IMR-90 (cell line): Measurements from ENCODE around the gene UBR4. TPM values are rescaled to one million over a fixed set of nuclear protein-coding genes. Genes with fewer than 3 reads are reported as not detected.

ENCODE experiments used
- ATAC-seq: fragments of 200-7000 bp; cut with Tn5 transposase; 2 replicates; pipeline ENCODE4 v1.9.1; 2020; ENCODE audit warnings: low read depth, mild to moderate bottlenecking, moderate library complexity
- BruUV-seq: library from RNA; stranded (reverse); fragments of 400-500 nt; replicated peaks from 2 replicates; lab custom pipeline; 2021; lab: Mats Ljungman, UMichigan
- CTCF ChIA-PET: fragments of 300-600 bp; formaldehyde crosslinking; extraction: SDS; loops from one replicate; lab custom pipeline; 2021; ENCODE audit warnings: antibody characterized with exemption; lab: Yijun Ruan, JAX
- POLR2A ChIA-PET: fragments of 300-600 bp; sonication (Branson Sonifier 250); formaldehyde crosslinking; loops from one replicate; lab custom pipeline; 2022; ENCODE audit warnings: antibody characterized with exemption; ENCODE audit not compliant: unreplicated experiment; lab: Charles Lee
- DNase-seq: peaks from one replicate; pipeline ENCODE4 v3.0.0; 2013
- H2AFZ ChIP-seq: replicated peaks from 2 replicates; pipeline ENCODE3; 2013; ENCODE audit warnings: low read length, mild to moderate bottlenecking; ENCODE audit not compliant: poor library complexity
- H2AK5ac ChIP-seq: 2 replicates; pipeline ENCODE4 v1.6.1; 2013; ENCODE audit warnings: low read depth, low read length, inconsistent platforms
- H2AK9ac ChIP-seq: replicated peaks from 2 replicates; pipeline ENCODE3; 2013; ENCODE audit warnings: mild to moderate bottlenecking, low read depth, low read length, moderate library complexity; ENCODE audit not compliant: poor library complexity
- H2BK120ac ChIP-seq: 2 replicates; pipeline ENCODE4 v1.6.1; 2013; ENCODE audit warnings: low read depth, low read length, inconsistent platforms
- H2BK15ac ChIP-seq: 3 replicates; pipeline ENCODE4 v1.6.1; 2013; ENCODE audit warnings: low read depth, low read length, inconsistent platforms
- H2BK20ac ChIP-seq: 2 replicates; pipeline ENCODE4 v1.6.1; 2013; ENCODE audit warnings: low read depth, mild to moderate bottlenecking, inconsistent platforms, low read length, moderate library complexity
- H2BK5ac ChIP-seq: 2 replicates; pipeline ENCODE4 v1.6.1; 2013; ENCODE audit warnings: mild to moderate bottlenecking, low read depth, low read length, inconsistent platforms; ENCODE audit not compliant: poor library complexity, severe bottlenecking
- H3K14ac ChIP-seq: replicated peaks from 2 replicates; pipeline ENCODE4 v1.6.1; 2013; ENCODE audit warnings: low read depth, low read length, inconsistent platforms
- H3K18ac ChIP-seq: 2 replicates; pipeline ENCODE4 v1.6.1; 2013; ENCODE audit warnings: low read depth, low read length, control low read depth
- H3K23ac ChIP-seq: 2 replicates; pipeline ENCODE4 v1.6.1; 2013; ENCODE audit warnings: low read depth, low read length, inconsistent platforms
- H3K27ac ChIP-seq: 2 replicates; pipeline ENCODE4 v1.5.1; 2013; ENCODE audit warnings: mild to moderate bottlenecking, control low read depth, low read length; ENCODE audit not compliant: insufficient read depth
- H3K27me3 ChIP-seq: 2 replicates; pipeline ENCODE4 v1.6.1; 2013; ENCODE audit warnings: low read length; ENCODE audit not compliant: control insufficient read depth, insufficient read depth
- H3K36me3 ChIP-seq: 2 replicates; pipeline ENCODE4 v1.6.1; 2013; ENCODE audit warnings: low read length, mixed read lengths; ENCODE audit not compliant: control insufficient read depth, insufficient read depth
- H3K4ac ChIP-seq: 2 replicates; pipeline ENCODE4 v1.6.1; 2013; ENCODE audit warnings: low read depth, low read length, inconsistent platforms
- H3K4me1 ChIP-seq: 2 replicates; pipeline ENCODE4 v1.6.1; 2013; ENCODE audit warnings: low read length, mixed read lengths; ENCODE audit not compliant: control insufficient read depth, insufficient read depth
- H3K4me2 ChIP-seq: 2 replicates; pipeline ENCODE4 v1.6.1; 2013; ENCODE audit warnings: low read depth, mild to moderate bottlenecking, control low read depth, low read length, moderate library complexity
- H3K4me3 ChIP-seq: 2 replicates; pipeline ENCODE4 v1.5.1; 2013; ENCODE audit warnings: low read depth, mild to moderate bottlenecking, control low read depth, low read length, moderate library complexity; ENCODE audit not compliant: insufficient read depth
- H3K56ac ChIP-seq: 2 replicates; pipeline ENCODE4 v1.6.1; 2013; ENCODE audit warnings: low read length, inconsistent platforms; ENCODE audit not compliant: insufficient read depth; ENCODE audit errors: extremely low read depth
- H3K79me1 ChIP-seq, 2 experiments: 2 replicates each; pipeline ENCODE4 v1.6.1; 2013; ENCODE audit warnings: low read length in 2 of 2, inconsistent platforms in 1 of 2, low read depth in 1 of 2
- H3K9ac ChIP-seq: 2 replicates; pipeline ENCODE4 v1.6.1; 2013; ENCODE audit warnings: low read depth, low read length, control low read depth
- H3K9me1 ChIP-seq: 2 replicates; pipeline ENCODE4 v1.6.1; 2013; ENCODE audit warnings: low read length, inconsistent platforms; ENCODE audit not compliant: insufficient read depth
- H3K9me3 ChIP-seq: 2 replicates; pipeline ENCODE4 v1.6.1; 2013; ENCODE audit warnings: low read length; ENCODE audit not compliant: control insufficient read depth, insufficient read depth
- H4K20me1 ChIP-seq: 2 replicates; pipeline ENCODE4 v1.6.1; 2013; ENCODE audit warnings: low read length, inconsistent platforms; ENCODE audit not compliant: insufficient read depth
- H4K5ac ChIP-seq: 2 replicates; pipeline ENCODE4 v1.6.1; 2013; ENCODE audit warnings: mild to moderate bottlenecking, low read depth, low read length, control low read depth
- H4K8ac ChIP-seq, 2 experiments: 2 replicates each; pipeline ENCODE4 v1.6.1; 2013; ENCODE audit warnings: low read depth in 2 of 2, low read length in 2 of 2, control low read depth in 1 of 2, inconsistent platforms in 1 of 2
- H4K91ac ChIP-seq: 2 replicates; pipeline ENCODE4 v1.6.1; 2013; ENCODE audit warnings: low read depth, low read length, inconsistent platforms; ENCODE audit not compliant: insufficient read depth
- BHLHE40 ChIP-seq: fragments of 150-350 bp; IDR thresholded peaks from 2 replicates; pipeline ENCODE4 v1.6.1; 2016; ENCODE audit warnings: mild to moderate bottlenecking, low read depth, low read length
- MAZ ChIP-seq: IDR thresholded peaks from 2 replicates; pipeline ENCODE4 v1.6.1; 2012; ENCODE audit warnings: low read depth, mild to moderate bottlenecking, low read length, improper control_type of control experiment, moderate library complexity, borderline replicate concordance
- NFE2L2 ChIP-seq: fragments of 150-350 bp; IDR thresholded peaks from 2 replicates; pipeline ENCODE4 v1.6.1; 2016; ENCODE audit warnings: low read depth, mild to moderate bottlenecking, low read length
- RAD21 ChIP-seq: IDR thresholded peaks from 2 replicates; pipeline ENCODE4 v1.6.1; 2012; ENCODE audit warnings: low read length, improper control_type of control experiment
- SMC3 ChIP-seq: fragments of 150-350 bp; IDR thresholded peaks from 2 replicates; pipeline ENCODE4 v1.6.1; 2016; ENCODE audit warnings: low read depth, mild to moderate bottlenecking, antibody characterized with exemption, low read length, moderate library complexity
- dilution Hi-C: fragments of 300-500 bp; cut with HindIII; formaldehyde crosslinking; loops from one replicate; pipeline ENCODE4 v1.14.3; 2018; ENCODE audit warnings: low sequenced_read_pairs; ENCODE audit not compliant: unreplicated experiment
- in situ Hi-C: fragments of 300-500 bp; cut with MboI; formaldehyde crosslinking; loops from 3 replicates; pipeline ENCODE4 v1.14.3; 2019; ENCODE audit warnings: low sequenced_read_pairs, inconsistent platforms, mixed read lengths
- intact Hi-C: fragments of 100-400 bp; cut with micrococcal nuclease; formaldehyde crosslinking; loops from 2 replicates; pipeline ENCODE4 v1.10.0; 2022
- polyA plus RNA-seq, 3 experiments: library from polyadenylated mRNA; depleted of rRNA; stranded (reverse); fragments of >200 nt; gene quantifications; 2 replicates each; pipeline ENCODE4 v1.2.3, GENCODE V29; 2012; ENCODE audit warnings: low replicate concordance in 1 of 3
- total RNA-seq: library from RNA; depleted of rRNA; stranded (reverse); fragments of >200 nt; gene quantifications from 2 replicates; pipeline ENCODE4 v1.2.3, GENCODE V29; 2012

Gene UBR4
- total and polyA plus RNA-seq, 2 of the 4 experiments (the other 2 are of a cell fraction): 87.8 to 121 TPM

- TF ChIP-seq RAD21 (no peak), MAZ (no peak), SMC3 (no peak), BHLHE40 (no peak), NFE2L2 (no peak)
- H2AK9ac ChIP-seq: no peak overlapping the region
- no peak overlapping the region for H4K5ac ChIP-seq
- H3K23ac ChIP-seq: no peak overlapping the region
- no peaks in the 10 kb centered on the region for H3K27me3 ChIP-seq
- in situ Hi-C loops: no loop called here
- POLR2A ChIA-PET: no interaction called here
- peaks cover 42 to 50% of the 10 kb centered on the region in 2 experiments for H3K79me1 ChIP-seq
- H3K14ac ChIP-seq: no peak overlapping the region
- H3K56ac ChIP-seq: no peak overlapping the region
- H2AFZ ChIP-seq: no peak overlapping the region
- H3K27ac ChIP-seq: no peak overlapping the region
- H4K8ac ChIP-seq: no peak overlapping the region
- no peak overlapping the region for H3K4me2 ChIP-seq
- H3K9me1 ChIP-seq: no peaks in the 10 kb centered on the region; the same call in 1 of the 2 replicates
- ATAC-seq: no peak
- DNase-seq: no peak
- no peak overlapping the region for H2BK5ac ChIP-seq
- H3K36me3 ChIP-seq: peaks cover 64% of the 10 kb centered on the region
- BruUV-seq: no TSS peak
- peaks cover 3% of the 10 kb centered on the region for H3K4me1 ChIP-seq
- peaks cover 27% of the 10 kb centered on the region for H4K20me1 ChIP-seq
- no peak overlapping the region for H3K4ac ChIP-seq
- H2BK15ac ChIP-seq: no peak overlapping the region
- H2BK20ac ChIP-seq: no peak overlapping the region
- H3K4me3 ChIP-seq: no peak overlapping the region
- H3K18ac ChIP-seq: no peak overlapping the region
- H2BK120ac ChIP-seq: no peak overlapping the region
- CTCF ChIA-PET: no interaction called here
- H3K9ac ChIP-seq: no peak overlapping the region
- dilution Hi-C loops: no loop called here
- no peak overlapping the region for H2AK5ac ChIP-seq
- intact Hi-C loops: loop anchor here (10.0 kb wide), 1 partner anchor 53 kb away; no protein-coding TSS in a partner anchor
- no peaks in the 10 kb centered on the region for H3K9me3 ChIP-seq
- no peak overlapping the region for H4K91ac ChIP-seq
Measured at GRCh38 chr1:19187852-19188251, 22.2 kb downstream of the UBR4 start.
